GM23338 (cell line): ENCODE results near the gene AGAP3.

Experiments used
- CTCF ChIP-seq, 2 experiments: fragments of 200-600 bp in 1 of 2; sonication (generic) in 1 of 2; conservative IDR thresholded peaks; 2 replicates each; pipeline versions ENCODE4 v1.5.1 to v1.6.1; 2016 to 2017; ENCODE audit warnings: antibody characterized with exemption in 2 of 2, low read depth in 2 of 2, mild to moderate bottlenecking in 2 of 2, moderate library complexity in 1 of 2
- POLR2AphosphoS5 ChIP-seq: IDR thresholded peaks from 2 replicates; pipeline ENCODE4 v1.6.1; 2016; ENCODE audit warnings: antibody characterized with exemption, low read depth
- REST ChIP-seq: IDR thresholded peaks from one replicate; pipeline ENCODE4 v1.6.1; 2018; ENCODE audit warnings: antibody characterized with exemption; ENCODE audit not compliant: unreplicated experiment

GRCh38 chr7:151094675-151095074, 8.4 kb downstream of the AGAP3 start:
- no peak for TF ChIP-seq POLR2AphosphoS5
- no peak for TF ChIP-seq REST
- TF ChIP-seq CTCF (conservative IDR thresholded peaks at IDR 0.05; ENCODE audit: low read depth in 2 of 2): no peak
